Measurements from ENCODE around the gene SIRT6. TPM values are rescaled to one million over a fixed set of nuclear protein-coding genes. Genes with fewer than 3 reads are reported as not detected.
"Not testable (repeated sequence)": the region's sequence is repeated elsewhere in the genome, so short reads cannot be mapped to it uniquely, and the experiment has no call there.

Gene SIRT6
- total RNA-seq, 1 experiment from 2014 or later: 18.0 TPM

DNA sequence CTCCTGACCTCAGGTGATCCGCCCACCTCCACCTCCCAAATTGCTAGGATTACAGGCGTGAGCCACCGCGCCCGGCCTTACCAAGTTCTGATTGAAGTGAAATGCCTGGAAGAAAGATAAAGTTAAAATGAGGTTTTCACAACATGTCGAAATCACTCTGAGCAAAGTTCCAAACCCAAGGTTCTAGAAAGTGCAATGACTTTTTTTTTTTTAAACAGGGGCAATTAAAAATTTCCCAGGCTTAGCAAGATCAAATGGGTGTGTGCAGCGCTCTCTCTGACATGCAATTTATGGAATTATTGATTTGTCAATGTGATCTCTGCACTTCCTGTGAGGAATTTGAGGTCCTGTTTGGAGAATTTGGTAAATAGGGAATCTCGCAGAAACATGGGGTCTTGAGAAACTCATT is 45.7 kb downstream of the SIRT6 start:
- no peak overlapping the region for H2AFZ ChIP-seq (ENCODE audit: low read length)

DNA sequence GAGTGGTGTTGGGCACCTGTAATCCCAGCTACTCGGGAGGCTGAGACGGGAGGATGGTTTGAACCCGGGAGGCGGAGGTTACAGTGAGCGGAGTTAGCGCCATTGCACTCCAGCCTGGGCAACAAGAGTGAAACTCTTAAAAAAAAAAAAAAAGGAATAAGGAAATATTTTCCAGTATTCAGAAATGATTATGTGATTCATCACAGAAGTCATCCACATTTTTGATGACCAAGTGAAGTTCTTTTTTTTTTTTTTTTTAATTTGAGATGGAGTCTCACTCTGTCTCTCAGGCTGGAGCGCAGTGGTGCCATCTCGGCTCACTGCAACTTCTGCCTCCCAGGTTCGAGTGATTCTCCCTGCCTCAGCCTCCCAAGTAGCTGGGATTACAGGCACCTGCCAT is 47.0 kb downstream of the SIRT6 start:
- H4K20me1 ChIP-seq (ENCODE audit: low read length); H3K4me3 ChIP-seq (ENCODE audit: low read length); intact Hi-C loops (cut with micrococcal nuclease); ATAC-seq; H3K9ac ChIP-seq (ENCODE audit: low read length); CTCF ChIA-PET; H3K4me1 ChIP-seq (ENCODE audit: insufficient read depth, low read length); POLR2A ChIA-PET (ENCODE audit: unreplicated experiment); DNase-seq; H3K4me2 ChIP-seq (ENCODE audit: low read length); H3K27me3 ChIP-seq (ENCODE audit: low read length); H3K9me3 ChIP-seq (ENCODE audit: low read length); BruUV-seq (replicated peaks); H3K27ac ChIP-seq (ENCODE audit: low read length); H3K36me3 ChIP-seq (ENCODE audit: low read depth, low read length); H3K9me2 ChIP-seq (replicated peaks; ENCODE audit: low read length); H3K79me2 ChIP-seq (ENCODE audit: low read length); H2AFZ ChIP-seq (ENCODE audit: low read length); H3F3A ChIP-seq (ENCODE audit: low read length, unreplicated experiment): not testable (repeated sequence)

More for the DNA sequence above, 45.7 kb downstream of the SIRT6 start:
- Histone ChIP-seq H3K27me3 (ENCODE audit: low read length) (no peaks in the 10 kb centered on the region), H3K4me1 (ENCODE audit: insufficient read depth, low read length) (no peaks in the 10 kb centered on the region), H3F3A (ENCODE audit: low read length, unreplicated experiment) (no peaks in the 10 kb centered on the region), H3K9me3 (ENCODE audit: low read length) (no peaks in the 10 kb centered on the region), H3K9me2 (replicated peaks; ENCODE audit: low read length) (no peaks in the 10 kb centered on the region), H3K4me2 (ENCODE audit: low read length) (no peak overlapping the region), H3K79me2 (ENCODE audit: low read length) (no peaks in the 10 kb centered on the region), H3K27ac (ENCODE audit: low read length) (no peak overlapping the region), H3K9ac (ENCODE audit: low read length) (no peak overlapping the region), H3K4me3 (ENCODE audit: low read length) (no peak overlapping the region), H3K36me3 (ENCODE audit: low read depth, low read length) (no peaks in the 10 kb centered on the region), H4K20me1 (ENCODE audit: low read length) (no peaks in the 10 kb centered on the region)
- ATAC-seq (no peak), DNase-seq (no peak)
- intact Hi-C loops (cut with micrococcal nuclease): no loop called here
- no TSS peak for BruUV-seq (replicated peaks)
- POLR2A ChIA-PET (ENCODE audit: unreplicated experiment): no interaction called here
- CTCF ChIA-PET: no interaction called here
- no peak for TF ChIP-seq CTCF (conservative IDR thresholded peaks at IDR 0.05; ENCODE audit: low read depth, low read length)
- TF ChIP-seq EZH2 (IDR thresholded peaks at IDR 0.05; ENCODE audit: low read length, unreplicated experiment): no peak
- TF ChIP-seq EZH2phosphoT487 (IDR thresholded peaks at IDR 0.05; ENCODE audit: borderline replicate concordance, low read length): no peak

DNA sequence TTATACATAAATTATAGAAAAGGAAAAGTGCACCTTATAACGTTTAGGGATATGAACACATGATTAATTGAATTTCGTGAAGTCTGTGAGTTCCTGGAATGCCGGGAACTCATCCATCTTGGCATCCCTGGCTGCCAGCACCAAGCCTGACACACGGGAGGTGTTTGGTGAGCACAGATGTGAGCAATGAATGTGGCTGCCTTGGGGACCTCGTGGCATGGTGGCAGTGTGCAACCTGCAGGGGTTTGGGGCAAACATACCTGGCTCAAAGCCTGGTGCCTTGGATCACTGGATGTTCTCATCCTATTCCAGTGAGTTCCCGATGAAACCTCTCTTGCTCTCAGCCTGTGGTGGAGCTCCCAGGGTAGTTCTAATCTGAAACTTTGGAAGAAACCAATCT is 48.0 kb downstream of the SIRT6 start:
- ATAC-seq (no peak), DNase-seq (no peak)
- H3F3A ChIP-seq (ENCODE audit: low read length, unreplicated experiment): no peaks in the 10 kb centered on the region
- POLR2A ChIA-PET (ENCODE audit: unreplicated experiment): no interaction called here
- CTCF ChIA-PET: no interaction called here
- no peaks in the 10 kb centered on the region for H3K9me3 ChIP-seq (ENCODE audit: low read length)
- TF ChIP-seq CTCF (conservative IDR thresholded peaks at IDR 0.05; ENCODE audit: low read depth, low read length): no peak
- no peak for TF ChIP-seq EZH2phosphoT487 (IDR thresholded peaks at IDR 0.05; ENCODE audit: borderline replicate concordance, low read length)
- no peak for TF ChIP-seq EZH2 (IDR thresholded peaks at IDR 0.05; ENCODE audit: low read length, unreplicated experiment)
- H3K4me3 ChIP-seq (ENCODE audit: low read length): no peak overlapping the region
- H3K4me1 ChIP-seq (ENCODE audit: insufficient read depth, low read length): peaks cover 10% of the 10 kb centered on the region
- H3K79me2 ChIP-seq (ENCODE audit: low read length): no peaks in the 10 kb centered on the region
- no peak overlapping the region for H2AFZ ChIP-seq (ENCODE audit: low read length)
- no TSS peak for BruUV-seq (replicated peaks)
- H3K9me2 ChIP-seq (replicated peaks; ENCODE audit: low read length): no peaks in the 10 kb centered on the region
- H3K36me3 ChIP-seq (ENCODE audit: low read depth, low read length): no peaks in the 10 kb centered on the region
- no peak overlapping the region for H3K4me2 ChIP-seq (ENCODE audit: low read length)
- no peak overlapping the region for H3K9ac ChIP-seq (ENCODE audit: low read length)
- H3K27me3 ChIP-seq (ENCODE audit: low read length): no peaks in the 10 kb centered on the region
- H3K27ac ChIP-seq (ENCODE audit: low read length): no peak overlapping the region
- intact Hi-C loops (cut with micrococcal nuclease): no loop called here
- no peaks in the 10 kb centered on the region for H4K20me1 ChIP-seq (ENCODE audit: low read length)

Measured in PC-3 (cell line).